MCF 10A (cell line): ENCODE measurements around the gene BMP2K. TPM values are rescaled to one million over a fixed set of nuclear protein-coding genes. Genes with fewer than 3 reads are reported as not detected.
"Not testable (repeated sequence)": the region's sequence is repeated elsewhere in the genome, so short reads cannot be mapped to it uniquely, and the experiment has no call there.

Source experiments
- BruUV-seq: library from RNA; stranded (reverse); fragments of 400-500 nt; replicated peaks from 2 replicates; lab custom pipeline; 2021; lab: Mats Ljungman, UMichigan
- CTCF ChIA-PET: fragments of 300-600 bp; sonication (Branson Sonifier 250); formaldehyde crosslinking; extraction: SDS; loops from one replicate; lab custom pipeline; 2021; ENCODE audit warnings: antibody characterized with exemption, inconsistent platforms; lab: Yijun Ruan, JAX
- POLR2A ChIA-PET: fragments of 300-600, 350-650 bp; sonication (Branson Sonifier 250); formaldehyde crosslinking; extraction: SDS; loops from one replicate; lab custom pipeline; 2020; ENCODE audit warnings: antibody characterized with exemption, inconsistent platforms; lab: Yijun Ruan, JAX
- DNase-seq: peaks from one replicate; pipeline ENCODE4 v3.0.0-alpha.2; 2018; ENCODE audit not compliant: unreplicated experiment
- H3K27ac Mint-ChIP-seq: one replicate; pipeline ENCODE4 v1.8.0; 2022; ENCODE audit warnings: mild to moderate bottlenecking, low read depth, mixed read lengths; ENCODE audit not compliant: unreplicated experiment
- H3K27me3 Mint-ChIP-seq: one replicate; pipeline ENCODE4 v1.8.0; 2022; ENCODE audit warnings: mixed read lengths; ENCODE audit not compliant: insufficient read depth, unreplicated experiment
- H3K36me3 Mint-ChIP-seq: one replicate; pipeline ENCODE4 v1.8.0; 2022; ENCODE audit warnings: mild to moderate bottlenecking, moderate library complexity, mixed read lengths; ENCODE audit not compliant: insufficient read depth, unreplicated experiment
- H3K4me1 Mint-ChIP-seq: one replicate; pipeline ENCODE4 v1.8.0; 2022; ENCODE audit warnings: mixed read lengths; ENCODE audit not compliant: insufficient read depth, unreplicated experiment
- H3K4me3 Mint-ChIP-seq: one replicate; pipeline ENCODE4 v1.8.0; 2022; ENCODE audit warnings: mild to moderate bottlenecking, moderate library complexity, mixed read lengths; ENCODE audit not compliant: unreplicated experiment
- H3K9me3 Mint-ChIP-seq: one replicate; pipeline ENCODE4 v1.8.0; 2022; ENCODE audit warnings: mixed read lengths; ENCODE audit not compliant: unreplicated experiment
- intact Hi-C: fragments of 100-400 bp; cut with micrococcal nuclease; formaldehyde crosslinking; loops from 2 replicates; pipeline ENCODE4 v1.14.1; 2022
- total RNA-seq: library from RNA; stranded (reverse); gene quantifications from 2 replicates; pipeline ENCODE4 v1.2.3, GENCODE V29; 2022
- TF ChIP-seq, protein P1 (sequence below): fragments of 200-600 bp; IDR thresholded peaks from one replicate; pipeline ENCODE4 v1.8.0; 2022; ENCODE audit warnings: antibody characterized with exemption, mild to moderate bottlenecking; ENCODE audit not compliant: unreplicated experiment

Gene BMP2K
- total RNA-seq, 1 experiment from 2014 or later = 47.3 TPM

DNA sequence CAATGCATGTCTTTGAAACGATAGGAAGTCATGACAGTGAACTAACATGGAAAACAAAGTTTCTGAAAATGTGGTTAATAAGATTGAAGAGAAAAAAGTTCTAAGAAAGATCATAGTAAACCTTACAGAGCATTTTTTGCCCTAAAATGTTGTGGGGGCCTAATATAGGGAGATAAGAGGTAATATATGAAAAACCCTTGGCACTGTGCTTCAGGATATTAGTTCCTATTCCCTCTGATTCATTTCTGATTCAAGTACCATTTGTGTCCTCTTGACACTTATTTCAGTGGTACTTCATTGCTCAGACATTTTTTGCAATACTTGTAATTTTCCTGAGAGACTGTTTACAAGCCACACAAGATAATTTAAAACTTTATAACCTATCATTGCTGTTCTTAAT is 128.0 kb downstream of the BMP2K start:
- ChIA-PET CTCF (no interaction called here), POLR2A (no interaction called here)
- H3K9me3 Mint-ChIP-seq = no peaks in the 10 kb centered on the region
- H3K27ac Mint-ChIP-seq = no peak overlapping the region
- no TSS peak for BruUV-seq
- TF ChIP-seq, protein P1, sequence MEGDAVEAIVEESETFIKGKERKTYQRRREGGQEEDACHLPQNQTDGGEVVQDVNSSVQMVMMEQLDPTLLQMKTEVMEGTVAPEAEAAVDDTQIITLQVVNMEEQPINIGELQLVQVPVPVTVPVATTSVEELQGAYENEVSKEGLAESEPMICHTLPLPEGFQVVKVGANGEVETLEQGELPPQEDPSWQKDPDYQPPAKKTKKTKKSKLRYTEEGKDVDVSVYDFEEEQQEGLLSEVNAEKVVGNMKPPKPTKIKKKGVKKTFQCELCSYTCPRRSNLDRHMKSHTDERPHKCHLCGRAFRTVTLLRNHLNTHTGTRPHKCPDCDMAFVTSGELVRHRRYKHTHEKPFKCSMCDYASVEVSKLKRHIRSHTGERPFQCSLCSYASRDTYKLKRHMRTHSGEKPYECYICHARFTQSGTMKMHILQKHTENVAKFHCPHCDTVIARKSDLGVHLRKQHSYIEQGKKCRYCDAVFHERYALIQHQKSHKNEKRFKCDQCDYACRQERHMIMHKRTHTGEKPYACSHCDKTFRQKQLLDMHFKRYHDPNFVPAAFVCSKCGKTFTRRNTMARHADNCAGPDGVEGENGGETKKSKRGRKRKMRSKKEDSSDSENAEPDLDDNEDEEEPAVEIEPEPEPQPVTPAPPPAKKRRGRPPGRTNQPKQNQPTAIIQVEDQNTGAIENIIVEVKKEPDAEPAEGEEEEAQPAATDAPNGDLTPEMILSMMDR = no peak
- no peaks in the 10 kb centered on the region for H3K4me1 Mint-ChIP-seq
- H3K4me3 Mint-ChIP-seq = no peak overlapping the region
- DNase-seq = no peak
- H3K27me3 Mint-ChIP-seq = no peaks in the 10 kb centered on the region
- peaks cover 21% of the 10 kb centered on the region for H3K36me3 Mint-ChIP-seq
- intact Hi-C loops = no loop called here

DNA sequence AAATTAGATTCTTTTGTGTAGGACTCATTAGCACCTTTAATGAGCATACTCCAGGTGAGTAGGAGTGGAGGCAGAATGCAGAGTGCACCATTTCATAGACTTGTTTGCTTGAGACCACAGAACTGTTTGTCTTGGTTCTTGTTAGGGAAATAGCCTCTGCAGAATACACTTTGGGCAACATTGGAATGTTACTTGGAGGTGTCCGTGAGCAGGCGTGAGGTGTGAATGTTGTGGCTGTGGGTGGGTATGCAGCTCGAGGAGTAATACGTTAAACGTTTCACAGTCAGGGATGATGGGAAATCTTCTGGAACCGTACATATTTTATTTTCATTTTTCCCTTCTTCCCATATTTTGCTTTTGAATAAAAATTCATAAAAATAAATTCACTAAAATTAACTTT is 131.5 kb downstream of the BMP2K start:
- Mint-ChIP-seq H3K27ac (no peak overlapping the region), H3K4me3 (no peak overlapping the region), H3K9me3 (no peaks in the 10 kb centered on the region), H3K36me3 (peaks cover 29% of the 10 kb centered on the region), H3K4me1 (no peaks in the 10 kb centered on the region), H3K27me3 (no peaks in the 10 kb centered on the region)
- POLR2A ChIA-PET = no interaction called here
- intact Hi-C loops = no loop called here
- BruUV-seq = no TSS peak
- no peak for DNase-seq
- TF ChIP-seq, protein P1 = no peak
- CTCF ChIA-PET = interaction anchor here (0.7 kb wide), 1 partner anchor 949 kb away, joined by 3 read pairs; no protein-coding TSS in a partner anchor

DNA sequence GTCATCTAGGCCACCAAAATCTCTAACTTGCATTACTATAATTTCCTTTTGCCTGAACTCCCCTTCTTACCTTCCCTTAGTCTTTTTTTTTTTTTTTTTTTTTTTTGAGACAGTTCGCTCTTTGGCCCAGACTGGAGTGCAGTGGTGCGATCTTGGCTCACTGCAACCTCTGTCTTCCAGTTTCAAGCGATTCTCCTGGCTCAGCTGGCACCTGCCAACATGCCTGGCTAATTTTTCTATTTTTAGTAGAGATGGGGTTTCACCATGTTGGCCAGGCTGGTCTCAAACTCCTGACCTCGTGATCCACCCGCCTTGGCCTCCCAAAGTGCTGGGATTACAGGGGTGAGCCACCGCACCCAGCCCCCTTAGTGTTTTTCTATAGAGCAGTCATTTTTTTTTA is 132.8 kb downstream of the BMP2K start:
- ChIA-PET CTCF (interaction anchor here (0.7 to 0.8 kb wide), 2 partner anchors 9 to 13 kb away, joined by 3 to 4 read pairs; no protein-coding TSS in a partner anchor), POLR2A (interaction anchor here (0.5 to 0.6 kb wide), 2 partner anchors 436 to 953 kb away, joined by 3 to 5 read pairs; no protein-coding TSS in a partner anchor)
- H3K4me3 Mint-ChIP-seq, intact Hi-C loops, H3K27me3 Mint-ChIP-seq, DNase-seq, BruUV-seq, H3K27ac Mint-ChIP-seq, H3K4me1 Mint-ChIP-seq, H3K9me3 Mint-ChIP-seq: not testable (repeated sequence)
- peaks cover 21% of the 10 kb centered on the region for H3K36me3 Mint-ChIP-seq

DNA sequence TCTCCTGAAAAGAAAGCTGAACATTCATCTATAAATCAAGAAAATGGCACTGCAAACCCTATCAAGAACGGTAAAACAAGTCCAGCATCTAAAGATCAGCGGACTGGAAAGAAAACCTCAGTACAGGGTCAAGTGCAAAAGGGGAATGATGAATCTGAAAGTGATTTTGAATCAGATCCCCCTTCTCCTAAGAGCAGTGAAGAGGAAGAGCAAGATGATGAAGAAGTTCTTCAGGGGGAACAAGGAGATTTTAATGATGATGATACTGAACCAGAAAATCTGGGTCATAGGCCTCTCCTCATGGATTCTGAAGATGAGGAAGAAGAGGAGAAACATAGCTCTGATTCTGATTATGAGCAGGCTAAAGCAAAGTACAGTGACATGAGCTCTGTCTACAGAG is 134.5 kb downstream of the BMP2K start:
- Mint-ChIP-seq H3K27ac (no peak overlapping the region), H3K36me3 (peaks cover 21% of the 10 kb centered on the region), H3K27me3 (no peaks in the 10 kb centered on the region), H3K9me3 (no peaks in the 10 kb centered on the region), H3K4me3 (no peak overlapping the region), H3K4me1 (no peaks in the 10 kb centered on the region)
- DNase-seq = no peak
- TF ChIP-seq, protein P1 = no peak
- CTCF ChIA-PET = no interaction called here
- BruUV-seq = no TSS peak
- intact Hi-C loops = no loop called here
- POLR2A ChIA-PET = interaction anchor here (1.2 kb wide), 1 partner anchor 29 kb away, joined by 3 read pairs; the partner anchor contains the start of gene PAQR3
